Gastrocnemius medialis (tissue), 4 donors: Measurements from ENCODE around the gene UCP1. TPM values are rescaled to one million over a fixed set of nuclear protein-coding genes. Genes with fewer than 3 reads are reported as not detected.

Source experiments
- ATAC-seq, 2 donors: fragments of 150-250 bp; one replicate each; pipeline ENCODE4 v1.9.1; 2016
- DNase-seq, 2 donors: peaks; one replicate each; pipeline ENCODE4 v3.0.0-alpha.2; 2019
- H3K27ac ChIP-seq, 4 donors: fragments of 200-600 bp; sonication (generic); 1 replicate in 1 of 4; 2 replicates in 3 of 4; pipeline ENCODE4 v1.5.1; 2016 to 2018; ENCODE audit warnings: mild to moderate bottlenecking in 2 of 4, moderate library complexity in 1 of 4
- H3K27me3 ChIP-seq, 3 donors: fragments of 200-600 bp; sonication (generic) in 2 of 3; 1 replicate in 1 of 3; 2 replicates in 2 of 3; pipeline versions ENCODE4 v1.5.1 to v1.6.0; 2016 to 2019; ENCODE audit warnings: mild to moderate bottlenecking in 1 of 3, moderate library complexity in 1 of 3
- H3K36me3 ChIP-seq, 2 donors: fragments of 200-600 bp; sonication (generic) in 1 of 2; one replicate each; pipeline ENCODE4 v1.5.1; 2017 to 2018
- H3K4me1 ChIP-seq, 2 donors: fragments of 200-600 bp; sonication (generic) in 1 of 2; one replicate each; pipeline ENCODE4 v1.5.1; 2016 to 2017; ENCODE audit warnings: mild to moderate bottlenecking in 2 of 2
- H3K4me3 ChIP-seq, 4 donors: fragments of 200-600 bp; sonication (generic) in 3 of 4; 1 replicate in 1 of 4; 2 replicates in 3 of 4; pipeline ENCODE4 v1.5.1; 2016 to 2019; ENCODE audit warnings: mild to moderate bottlenecking in 2 of 4
- H3K9me3 ChIP-seq, 3 donors: fragments of 200-600 bp; sonication (generic) in 2 of 3; 1 replicate in 1 of 3; 2 replicates in 2 of 3; pipeline ENCODE4 v1.5.1; 2016 to 2019
- POLR2A ChIP-seq, 2 donors: fragments of 450-650 bp; IDR thresholded peaks; one replicate each; pipeline ENCODE4 v1.6.1; 2017; ENCODE audit warnings: antibody characterized with exemption in 2 of 2, mild to moderate bottlenecking in 2 of 2, moderate library complexity in 2 of 2
- in situ Hi-C, 4 donors: fragments of 200-750 bp; cut with MboI; loops; one replicate each; pipeline versions ENCODE4 v1.15.0 to v1.8.0; 2017; ENCODE audit warnings: low sequenced_read_pairs in 4 of 4
- intact Hi-C: fragments of 100-400 bp; cut with DNase I; formaldehyde crosslinking; loops from one replicate; pipeline ENCODE4 v1.15.1; 2023; ENCODE audit warnings: low total_unique reads
- total RNA-seq, 4 donors: library from RNA; depleted of rRNA; stranded (reverse); fragments of >200 nt; gene quantifications; one replicate each; pipeline versions ENCODE4 v1.1.0 to v1.2.3, GENCODE V29; 2016
- TF ChIP-seq, protein P1 (sequence below), 5 experiments: fragments of 450-650 bp in 3 of 5; fragments of 200-600 bp in 2 of 5; sonication (generic) in 2 of 5; IDR thresholded peaks in 4 of 5; conservative IDR thresholded peaks in 1 of 5; 1 replicate in 4 of 5; 2 replicates in 1 of 5; pipeline ENCODE4 v1.5.1; 2016 to 2019; ENCODE audit warnings: antibody characterized with exemption in 5 of 5, mild to moderate bottlenecking in 3 of 5, moderate library complexity in 3 of 5

Gene UCP1
- total RNA-seq, 4 donors from 2014 or later: not detected

DNA sequence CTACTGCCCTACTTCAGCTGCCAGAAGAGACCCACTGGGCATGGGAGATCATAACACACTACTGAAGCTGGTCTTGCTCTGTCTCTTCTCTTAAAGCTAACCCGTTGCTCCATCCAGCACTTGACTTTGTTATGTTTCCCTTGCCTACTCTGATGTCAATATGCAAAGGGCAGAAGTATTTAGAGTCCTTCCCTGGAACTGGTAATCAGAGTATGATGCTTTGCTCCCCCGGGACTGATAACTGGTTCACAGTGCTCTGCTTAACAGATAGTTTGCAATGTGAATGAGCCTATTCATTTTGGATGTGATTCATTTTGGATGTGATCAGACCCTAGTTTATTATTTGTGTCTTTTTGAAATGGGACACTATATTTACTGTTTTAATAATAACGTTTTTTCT lies 12.3 kb upstream of the UCP1 start:
- in situ Hi-C loops: no loop called here
- Histone ChIP-seq H3K27ac (no peak overlapping the region), H3K36me3 (no peaks in the 10 kb centered on the region), H3K9me3 (no peaks in the 10 kb centered on the region), H3K4me3 (no peak overlapping the region), H3K4me1 (no peaks in the 10 kb centered on the region), H3K27me3 (peaks cover 11 to 30% (median 11%) of the 10 kb centered on the region in 3 donors)
- intact Hi-C loops: no loop called here
- DNase-seq: no peak
- no peak for ATAC-seq
- TF ChIP-seq, protein P1, sequence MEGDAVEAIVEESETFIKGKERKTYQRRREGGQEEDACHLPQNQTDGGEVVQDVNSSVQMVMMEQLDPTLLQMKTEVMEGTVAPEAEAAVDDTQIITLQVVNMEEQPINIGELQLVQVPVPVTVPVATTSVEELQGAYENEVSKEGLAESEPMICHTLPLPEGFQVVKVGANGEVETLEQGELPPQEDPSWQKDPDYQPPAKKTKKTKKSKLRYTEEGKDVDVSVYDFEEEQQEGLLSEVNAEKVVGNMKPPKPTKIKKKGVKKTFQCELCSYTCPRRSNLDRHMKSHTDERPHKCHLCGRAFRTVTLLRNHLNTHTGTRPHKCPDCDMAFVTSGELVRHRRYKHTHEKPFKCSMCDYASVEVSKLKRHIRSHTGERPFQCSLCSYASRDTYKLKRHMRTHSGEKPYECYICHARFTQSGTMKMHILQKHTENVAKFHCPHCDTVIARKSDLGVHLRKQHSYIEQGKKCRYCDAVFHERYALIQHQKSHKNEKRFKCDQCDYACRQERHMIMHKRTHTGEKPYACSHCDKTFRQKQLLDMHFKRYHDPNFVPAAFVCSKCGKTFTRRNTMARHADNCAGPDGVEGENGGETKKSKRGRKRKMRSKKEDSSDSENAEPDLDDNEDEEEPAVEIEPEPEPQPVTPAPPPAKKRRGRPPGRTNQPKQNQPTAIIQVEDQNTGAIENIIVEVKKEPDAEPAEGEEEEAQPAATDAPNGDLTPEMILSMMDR (IDR thresholded peaks at IDR 0.05 in 4 of 5, conservative IDR thresholded peaks at IDR 0.05 in 1 of 5): no peak
- TF ChIP-seq POLR2A (IDR thresholded peaks at IDR 0.05): no peak

DNA sequence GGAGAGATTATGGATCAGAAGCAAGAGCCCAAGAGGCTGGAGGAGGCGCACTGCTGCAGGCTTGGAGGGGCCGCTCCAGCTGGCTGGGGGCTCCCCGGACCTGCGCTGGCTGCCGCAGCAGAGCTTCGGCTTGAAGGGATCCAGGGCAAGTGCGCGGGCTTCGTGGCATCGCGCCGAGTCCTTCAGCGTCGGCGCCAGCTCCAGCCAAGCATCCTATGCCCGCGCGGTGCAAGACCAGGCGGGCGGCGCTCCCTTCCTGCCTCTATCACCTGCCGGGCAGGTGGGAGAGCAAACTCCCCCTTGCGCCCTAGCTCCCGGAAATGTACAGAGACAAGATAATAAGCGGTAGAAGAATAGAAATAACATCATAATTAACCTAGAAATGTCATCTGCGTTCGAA lies 10.5 kb upstream of the UCP1 start:
- intact Hi-C loops: no loop called here
- Histone ChIP-seq H3K4me1 (no peaks in the 10 kb centered on the region), H3K27ac (no peak overlapping the region), H3K9me3 (no peaks in the 10 kb centered on the region), H3K4me3 (no peak overlapping the region), H3K36me3 (no peaks in the 10 kb centered on the region), H3K27me3 (peaks cover 11 to 30% (median 11%) of the 10 kb centered on the region in 3 donors)
- no peak for DNase-seq
- in situ Hi-C loops: no loop called here
- ATAC-seq: no peak
- TF ChIP-seq, protein P1 (IDR thresholded peaks at IDR 0.05 in 4 of 5, conservative IDR thresholded peaks at IDR 0.05 in 1 of 5): no peak
- TF ChIP-seq POLR2A (IDR thresholded peaks at IDR 0.05): no peak

DNA sequence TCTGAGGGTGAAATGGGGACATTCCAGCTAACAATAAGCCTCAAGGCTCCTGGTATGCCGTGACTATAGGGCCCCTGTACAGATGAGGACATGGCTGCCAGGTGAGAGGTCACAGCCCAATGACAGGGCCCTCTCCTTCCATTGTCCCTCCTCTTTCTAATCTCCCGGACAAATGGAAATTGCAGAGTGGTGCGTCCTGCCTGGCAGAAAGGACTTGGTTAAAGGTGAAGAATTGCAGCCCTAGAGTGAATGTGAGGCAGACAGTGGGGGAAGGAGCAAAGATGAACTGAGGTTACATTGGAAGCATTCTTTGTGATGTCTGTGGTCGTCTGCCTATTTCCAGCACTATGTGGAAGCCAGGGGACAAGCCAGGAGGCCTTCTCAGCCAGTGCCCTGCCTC lies 6.7 kb upstream of the UCP1 start:
- DNase-seq (no peak), ATAC-seq (no peak)
- Histone ChIP-seq H3K4me1 (no peaks in the 10 kb centered on the region), H3K36me3 (no peaks in the 10 kb centered on the region), H3K9me3 (peaks cover 0 to 5% (median 0%) of the 10 kb centered on the region in 3 donors), H3K27me3 (peaks cover 11 to 36% (median 27%) of the 10 kb centered on the region in 3 donors), H3K27ac (no peak overlapping the region), H3K4me3 (no peak overlapping the region)
- in situ Hi-C loops (no loop called here), intact Hi-C loops (no loop called here)
- TF ChIP-seq POLR2A (IDR thresholded peaks at IDR 0.05): no peak
- TF ChIP-seq, protein P1 (IDR thresholded peaks at IDR 0.05 in 4 of 5, conservative IDR thresholded peaks at IDR 0.05 in 1 of 5): no peak

DNA sequence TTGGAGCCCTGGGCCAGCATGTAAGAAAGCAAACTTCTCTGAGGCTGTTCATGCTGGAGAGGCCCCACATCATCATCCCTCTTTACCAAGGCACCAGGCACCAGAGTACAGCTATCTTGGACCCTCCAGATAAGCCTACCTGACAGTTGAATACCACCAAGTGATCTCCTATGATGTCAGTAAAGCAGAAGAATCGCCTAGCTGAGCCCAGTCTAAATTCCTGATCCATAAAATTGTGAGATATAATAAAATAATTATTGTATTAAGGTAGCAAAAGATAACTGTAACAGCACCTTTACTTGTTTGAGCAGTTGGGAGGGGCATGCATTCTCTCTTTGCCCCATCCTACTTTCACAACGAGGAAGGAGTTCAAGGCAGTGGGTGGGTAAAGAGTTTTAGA lies 2.9 kb upstream of the UCP1 start:
- H3K4me3 ChIP-seq: no peak overlapping the region
- TF ChIP-seq POLR2A (IDR thresholded peaks at IDR 0.05): no peak
- TF ChIP-seq, protein P1 (IDR thresholded peaks at IDR 0.05 in 4 of 5, conservative IDR thresholded peaks at IDR 0.05 in 1 of 5): no peak
- peaks cover 9 to 11% of the 10 kb centered on the region in 2 donors for H3K4me1 ChIP-seq
- peaks cover 39 to 53% (median 46%) of the 10 kb centered on the region in 3 donors for H3K27me3 ChIP-seq
- no peak for ATAC-seq
- in situ Hi-C loops (no loop called here), intact Hi-C loops (no loop called here)
- no peak for DNase-seq
- no peak overlapping the region for H3K27ac ChIP-seq
- no peaks in the 10 kb centered on the region for H3K36me3 ChIP-seq
- peaks cover 0 to 5% (median 0%) of the 10 kb centered on the region in 3 donors for H3K9me3 ChIP-seq

DNA sequence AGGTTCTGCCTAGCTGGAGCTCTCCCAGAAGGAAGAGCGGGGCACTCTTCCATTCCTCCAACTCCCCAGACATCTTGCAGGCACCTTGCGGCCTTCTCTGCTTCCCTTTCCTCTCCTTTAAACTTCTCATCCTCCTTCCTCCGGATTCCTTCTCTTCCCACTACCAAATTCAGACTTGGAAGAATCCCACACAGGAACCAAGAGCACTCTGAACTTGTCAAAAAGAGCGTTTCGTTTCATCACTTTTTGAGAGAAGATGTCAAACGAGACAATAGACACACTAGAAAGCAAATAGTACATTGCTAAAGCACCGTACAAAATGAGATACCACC lies 512 bp upstream of the UCP1 start:
- ATAC-seq (no peak), DNase-seq (no peak)
- H3K4me3 ChIP-seq: peak overlapping the region; percentile 51 to 63 (median 55)
- no peak overlapping the region for H3K27ac ChIP-seq
- no peaks in the 10 kb centered on the region for H3K36me3 ChIP-seq
- intact Hi-C loops (no loop called here), in situ Hi-C loops (no loop called here)
- H3K4me1 ChIP-seq: peaks cover 9 to 11% of the 10 kb centered on the region in 2 donors
- peaks cover 40 to 67% (median 57%) of the 10 kb centered on the region in 3 donors for H3K27me3 ChIP-seq
- peaks cover 0 to 5% (median 0%) of the 10 kb centered on the region in 3 donors for H3K9me3 ChIP-seq
- TF ChIP-seq POLR2A (IDR thresholded peaks at IDR 0.05): no peak
- TF ChIP-seq, protein P1 (IDR thresholded peaks at IDR 0.05 in 4 of 5, conservative IDR thresholded peaks at IDR 0.05 in 1 of 5): no peak
